T-helper 17 cell (primary cell): Measurements from ENCODE around the gene FCN3. TPM values are rescaled to one million over a fixed set of nuclear protein-coding genes. Genes with fewer than 3 reads are reported as not detected.
A peak's percentile ranks its signal among the peaks of the same experiment; 100 is the strongest.

Experiments
- ATAC-seq: fragments of 150-1000 bp; cut with Tn5 transposase; 2 replicates; pipeline ENCODE4 v1.10.0; 2021; ENCODE audit warnings: mild to moderate bottlenecking, moderate library complexity
- DNase-seq, 3 donors: peaks; one replicate each; pipeline versions ENCODE4 v3.0.0 to v3.0.0-alpha.2; 2020 to 2021
- H3K9me3 ChIP-seq: one replicate; pipeline ENCODE4 v1.7.0; 2013; ENCODE audit warnings: low read length, mild to moderate bottlenecking; ENCODE audit not compliant: control insufficient read depth, poor library complexity, severe bottlenecking
- H3K27ac Mint-ChIP-seq: one replicate; pipeline ENCODE4 v1.8.0; 2022; ENCODE audit warnings: mild to moderate bottlenecking, moderate library complexity, mixed read lengths
- H3K27me3 Mint-ChIP-seq: one replicate; pipeline ENCODE4 v1.8.0; 2022; ENCODE audit warnings: mixed read lengths
- H3K36me3 Mint-ChIP-seq: one replicate; pipeline ENCODE4 v1.8.0; 2022; ENCODE audit warnings: low read depth, mixed read lengths
- H3K4me1 Mint-ChIP-seq: one replicate; pipeline ENCODE4 v1.8.0; 2022; ENCODE audit warnings: mild to moderate bottlenecking, mixed read lengths
- H3K4me3 Mint-ChIP-seq: one replicate; pipeline ENCODE4 v1.8.0; 2022; ENCODE audit warnings: mild to moderate bottlenecking, moderate library complexity, mixed read lengths
- total RNA-seq, 4 donors: library from RNA in 2 of 4; stranded (reverse) in 2 of 4; gene quantifications; one replicate each; pipeline ENCODE4 v1.2.3 and lab custom pipeline; 2022 to 2026

FCN3 gene
- total RNA-seq, 2 donors from 2014 or later: not detected

DNA sequence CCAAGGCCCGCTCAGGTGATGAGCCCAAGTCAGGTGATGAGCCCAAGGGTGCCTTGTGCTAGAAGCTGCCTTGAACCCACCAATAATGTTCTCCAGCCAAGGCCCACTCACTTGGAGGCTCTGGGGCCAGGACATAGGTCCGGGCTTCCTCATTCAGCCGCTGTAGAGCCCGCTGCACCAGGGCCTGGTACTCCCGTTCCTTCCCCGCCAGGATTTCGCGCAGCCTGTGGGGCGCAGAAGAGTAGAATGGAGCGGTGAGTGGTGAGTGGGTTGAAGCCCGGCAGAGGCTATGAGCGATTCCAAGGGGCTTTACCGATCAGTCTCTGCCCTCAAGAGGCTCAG is 18.4 kb downstream of the FCN3 start:
- no peak for ATAC-seq
- no peaks in the 10 kb centered on the region for H3K9me3 ChIP-seq
- DNase-seq: no peak
- H3K4me3 Mint-ChIP-seq: peak overlapping the region; percentile 3
- H3K27me3 Mint-ChIP-seq: no peaks in the 10 kb centered on the region
- H3K4me1 Mint-ChIP-seq: peaks cover 36% of the 10 kb centered on the region
- H3K36me3 Mint-ChIP-seq: peaks cover 2% of the 10 kb centered on the region
- H3K27ac Mint-ChIP-seq: peak overlapping the region; percentile 75

- ATAC-seq (no peak), DNase-seq (no peak)
- H3K36me3 Mint-ChIP-seq: peaks cover 2% of the 10 kb centered on the region
- peak overlapping the region; percentile 75 for H3K27ac Mint-ChIP-seq
- H3K9me3 ChIP-seq: no peaks in the 10 kb centered on the region
- H3K27me3 Mint-ChIP-seq: no peaks in the 10 kb centered on the region
- peaks cover 31% of the 10 kb centered on the region for H3K4me1 Mint-ChIP-seq
- no peak overlapping the region for H3K4me3 Mint-ChIP-seq
Measured at GRCh38 chr1:27355683-27356082, 18.9 kb downstream of the FCN3 start.

DNA sequence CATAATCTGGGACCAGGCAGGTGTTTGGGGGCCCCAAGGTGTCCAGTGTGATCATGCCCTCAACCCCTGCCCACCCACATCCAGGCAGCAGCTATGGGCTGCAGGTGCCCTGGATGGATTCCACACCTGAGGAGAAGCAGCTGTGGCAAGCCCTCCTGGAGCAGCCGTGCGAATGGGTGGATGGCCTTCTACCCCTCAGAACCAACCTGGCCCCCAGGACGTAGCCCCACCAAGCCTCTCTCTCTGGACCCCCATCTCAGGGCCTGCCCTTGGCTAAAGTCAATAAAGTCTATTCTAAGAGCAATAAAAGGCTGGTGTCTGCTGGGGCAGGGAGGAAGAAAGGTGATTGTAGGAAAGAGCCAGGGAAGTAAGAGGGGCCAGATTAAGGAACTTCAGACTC is 21.0 kb downstream of the FCN3 start:
- Mint-ChIP-seq H3K27me3 (no peaks in the 10 kb centered on the region), H3K27ac (peak overlapping the region; percentile 27), H3K4me1 (peaks cover 19% of the 10 kb centered on the region), H3K4me3 (no peak overlapping the region), H3K36me3 (no peaks in the 10 kb centered on the region)
- DNase-seq (no peak), ATAC-seq (no peak)
- H3K9me3 ChIP-seq: no peaks in the 10 kb centered on the region

DNA sequence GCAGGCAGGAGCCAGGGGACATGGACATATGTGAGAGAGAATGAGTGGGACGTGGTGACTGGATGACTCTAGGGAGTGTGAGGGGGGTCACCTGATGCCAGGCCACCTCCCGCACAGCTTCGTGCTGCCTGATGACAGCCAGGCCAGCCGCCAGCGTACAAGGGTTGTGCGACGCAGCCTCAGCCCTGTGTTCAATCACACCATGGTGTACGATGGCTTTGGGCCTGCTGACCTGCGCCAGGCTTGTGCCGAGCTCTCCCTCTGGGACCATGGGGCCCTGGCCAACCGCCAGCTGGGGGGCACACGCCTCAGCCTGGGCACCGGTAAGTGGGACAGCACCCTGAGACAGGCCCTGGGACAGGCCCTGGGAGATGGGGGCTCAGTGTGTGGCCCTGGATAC is 21.5 kb downstream of the FCN3 start:
- no peak for ATAC-seq
- Mint-ChIP-seq H3K36me3 (no peaks in the 10 kb centered on the region), H3K4me1 (peaks cover 19% of the 10 kb centered on the region), H3K4me3 (no peak overlapping the region), H3K27me3 (no peaks in the 10 kb centered on the region), H3K27ac (no peak overlapping the region)
- no peak for DNase-seq
- H3K9me3 ChIP-seq: no peaks in the 10 kb centered on the region

GRCh38 chr1:27351541-27352107 is 23.0 kb downstream of the FCN3 start:
- Mint-ChIP-seq H3K27ac (no peak overlapping the region), H3K4me1 (peaks cover 22% of the 10 kb centered on the region), H3K4me3 (no peak overlapping the region), H3K36me3 (peaks cover 3% of the 10 kb centered on the region), H3K27me3 (no peaks in the 10 kb centered on the region)
- ATAC-seq: no peak
- no peak for DNase-seq
- no peaks in the 10 kb centered on the region for H3K9me3 ChIP-seq

GRCh38 chr1:27350663-27351540 is 23.7 kb downstream of the FCN3 start:
- Mint-ChIP-seq H3K27ac (no peak overlapping the region), H3K4me3 (peak overlapping the region; percentile 25), H3K27me3 (no peaks in the 10 kb centered on the region), H3K4me1 (peaks cover 24% of the 10 kb centered on the region), H3K36me3 (peaks cover 7% of the 10 kb centered on the region)
- DNase-seq: no peak
- no peaks in the 10 kb centered on the region for H3K9me3 ChIP-seq
- ATAC-seq: no peak

GRCh38 chr1:27349784-27350662 is 24.6 kb downstream of the FCN3 start:
- H3K27me3 Mint-ChIP-seq: no peaks in the 10 kb centered on the region
- H3K36me3 Mint-ChIP-seq: peaks cover 7% of the 10 kb centered on the region
- H3K4me3 Mint-ChIP-seq: no peak overlapping the region
- H3K27ac Mint-ChIP-seq: no peak overlapping the region
- no peak for DNase-seq
- H3K4me1 Mint-ChIP-seq: peaks cover 21% of the 10 kb centered on the region
- no peaks in the 10 kb centered on the region for H3K9me3 ChIP-seq
- peak; percentile 75 for ATAC-seq

- peak overlapping the region; percentile 59 for H3K27ac Mint-ChIP-seq
- no peaks in the 10 kb centered on the region for H3K27me3 Mint-ChIP-seq
- H3K9me3 ChIP-seq: no peaks in the 10 kb centered on the region
- ATAC-seq (peak; percentile 90), DNase-seq (peak in 2 of 3 donors; percentile 34 to 42)
- peak overlapping the region; percentile 84 for H3K4me3 Mint-ChIP-seq
- peaks cover 25% of the 10 kb centered on the region for H3K4me1 Mint-ChIP-seq
- peaks cover 7% of the 10 kb centered on the region for H3K36me3 Mint-ChIP-seq
Measured at GRCh38 chr1:27348861-27349783, 25.5 kb downstream of the FCN3 start.

DNA sequence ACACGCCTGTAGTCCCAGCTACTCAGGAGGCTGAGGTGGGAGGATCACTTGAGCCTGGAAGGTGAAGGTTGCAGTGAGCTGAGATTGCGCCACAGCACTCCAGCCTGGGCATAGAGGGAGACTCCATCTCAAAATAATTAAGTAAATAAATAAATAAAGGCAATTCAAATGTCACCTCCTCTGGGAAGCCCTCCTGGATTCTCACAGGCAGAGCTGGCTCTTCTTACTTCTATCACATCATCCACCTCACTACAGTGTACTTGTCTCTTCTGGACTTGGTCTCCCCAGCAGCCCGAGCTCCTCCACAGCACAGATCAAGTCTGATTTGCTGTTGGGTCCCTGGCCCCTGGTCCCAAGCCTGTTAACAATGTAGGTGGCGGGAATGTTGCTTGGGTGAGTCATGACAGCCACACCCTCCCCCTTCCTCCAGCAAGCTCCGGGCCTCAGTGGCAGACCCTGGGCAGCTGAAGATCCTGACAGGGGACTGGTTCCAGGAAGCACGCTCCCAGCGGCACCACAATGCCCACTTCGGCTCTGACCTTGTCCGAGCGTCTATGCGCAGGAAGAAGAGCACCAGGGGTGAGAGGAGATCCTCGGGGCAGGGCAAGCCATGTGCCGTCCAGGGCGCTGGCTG is 27.5 kb downstream of the FCN3 start:
- ATAC-seq (no peak), DNase-seq (no peak)
- H3K9me3 ChIP-seq: no peaks in the 10 kb centered on the region
- Mint-ChIP-seq H3K4me3 (no peak overlapping the region), H3K4me1 (peaks cover 35% of the 10 kb centered on the region), H3K27ac (peak overlapping the region; percentile 19), H3K27me3 (no peaks in the 10 kb centered on the region), H3K36me3 (peaks cover 12% of the 10 kb centered on the region)

DNA sequence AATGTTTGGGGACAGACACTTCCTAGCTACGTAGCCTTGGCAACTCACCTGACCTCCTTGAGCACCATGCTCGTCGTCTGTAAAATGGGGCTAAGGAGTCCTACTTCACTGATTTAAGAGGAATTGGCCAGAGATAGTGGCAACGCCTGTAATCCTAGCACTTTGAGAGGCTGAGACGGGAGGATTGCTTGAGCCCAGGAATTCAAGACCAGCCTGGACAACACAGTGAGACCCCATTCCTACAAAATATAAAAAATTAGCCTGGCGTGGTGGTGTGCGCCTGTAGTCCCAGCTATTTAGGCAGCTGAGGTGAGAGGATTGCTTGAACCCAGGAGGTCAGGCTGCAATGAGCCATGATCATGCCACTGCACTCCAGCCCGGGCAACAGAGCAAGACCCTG is 28.3 kb downstream of the FCN3 start:
- H3K36me3 Mint-ChIP-seq: peaks cover 12% of the 10 kb centered on the region
- H3K27me3 Mint-ChIP-seq: no peaks in the 10 kb centered on the region
- peak overlapping the region; percentile 57 for H3K27ac Mint-ChIP-seq
- H3K4me1 Mint-ChIP-seq: peaks cover 40% of the 10 kb centered on the region
- ATAC-seq (no peak), DNase-seq (no peak)
- H3K9me3 ChIP-seq: no peaks in the 10 kb centered on the region
- peak overlapping the region; percentile 59 for H3K4me3 Mint-ChIP-seq

DNA sequence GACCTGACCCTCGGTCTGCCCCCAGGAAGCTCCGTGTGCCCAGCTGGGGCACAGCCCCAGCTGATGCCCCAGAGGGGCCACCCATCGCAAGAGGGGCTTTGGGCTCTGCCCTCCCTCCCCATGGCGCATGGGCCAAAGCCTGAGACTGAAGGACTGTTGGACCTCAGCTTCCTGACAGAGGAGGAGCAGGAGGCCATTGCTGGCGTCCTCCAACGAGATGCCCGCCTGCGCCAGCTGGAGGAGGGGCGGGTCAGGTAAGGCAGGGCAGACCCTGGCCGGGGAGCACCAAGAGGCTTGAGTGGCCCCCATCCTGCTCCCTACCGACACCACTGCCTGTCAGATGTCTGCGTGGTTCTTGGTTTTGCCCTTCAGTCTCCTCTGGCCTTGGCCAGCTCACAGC is 29.4 kb downstream of the FCN3 start:
- H3K27ac Mint-ChIP-seq: peak overlapping the region; percentile 57
- no peak for ATAC-seq
- H3K27me3 Mint-ChIP-seq: no peaks in the 10 kb centered on the region
- peaks cover 49% of the 10 kb centered on the region for H3K4me1 Mint-ChIP-seq
- peaks cover 12% of the 10 kb centered on the region for H3K36me3 Mint-ChIP-seq
- peak overlapping the region; percentile 80 for H3K4me3 Mint-ChIP-seq
- DNase-seq: no peak
- no peaks in the 10 kb centered on the region for H3K9me3 ChIP-seq

DNA sequence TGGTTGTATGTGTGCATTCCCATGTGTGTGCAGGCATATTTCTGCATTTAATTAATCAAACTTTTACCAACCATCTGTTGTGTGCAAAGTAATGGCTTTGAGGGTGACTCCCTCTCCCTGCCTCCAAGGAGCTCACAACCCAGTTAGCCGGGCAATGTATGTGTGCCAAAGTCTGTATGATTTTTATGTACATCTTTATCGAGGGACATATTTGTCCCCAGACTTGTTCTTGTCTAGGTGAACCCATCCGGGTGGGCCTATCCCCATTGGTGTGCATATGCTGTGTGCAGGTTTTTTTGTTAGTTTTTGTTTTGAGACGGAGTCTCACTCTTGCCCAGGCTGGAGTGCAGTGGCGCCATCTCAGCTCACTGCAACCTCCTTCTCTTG is 31.0 kb downstream of the FCN3 start:
- Mint-ChIP-seq H3K4me1 (peaks cover 59% of the 10 kb centered on the region), H3K27ac (peak overlapping the region; percentile 98), H3K27me3 (no peaks in the 10 kb centered on the region), H3K36me3 (peaks cover 12% of the 10 kb centered on the region), H3K4me3 (peak overlapping the region; percentile 99)
- no peaks in the 10 kb centered on the region for H3K9me3 ChIP-seq
- DNase-seq: no peak
- peak; percentile 6 for ATAC-seq
